Stimulated activated CD8-positive, alpha-beta memory T cell treated with anti-CD3 and anti-CD28 coated beads, Interleukin-12 subunit alpha, Interleukin-12 subunit beta, amount 100 ng/mL, for 24 hours (primary cell): ENCODE data around the gene CLMN.
"Not testable (repeated sequence)": the region's sequence is repeated elsewhere in the genome, so short reads cannot be mapped to it uniquely, and the experiment has no call there.

Experiments used
- DNase-seq: peaks from one replicate; pipeline ENCODE4 v3.0.0-alpha.2; 2020; ENCODE audit errors: extremely low read depth

Gene CLMN

GRCh38 chr14:95138455-95138854, 181.3 kb downstream of the CLMN start:
- DNase-seq = not testable (repeated sequence)

GRCh38 chr14:95137804-95138167, 181.9 kb downstream of the CLMN start:
- DNase-seq = no peak

- no peak for DNase-seq
Measured at GRCh38 chr14:95137164-95137803, 182.4 kb downstream of the CLMN start.

GRCh38 chr14:95136631-95137030, 183.1 kb downstream of the CLMN start:
- no peak for DNase-seq

- no peak for DNase-seq
Measured at GRCh38 chr14:95134304-95134933, 185.3 kb downstream of the CLMN start.

- no peak for DNase-seq
Measured at GRCh38 chr14:95133282-95133681, 186.4 kb downstream of the CLMN start.

GRCh38 chr14:95132760-95133159, 186.9 kb downstream of the CLMN start:
- no peak for DNase-seq
